ENCODE data around the gene RBPMS2. TPM values are rescaled to one million over a fixed set of nuclear protein-coding genes. Genes with fewer than 3 reads are reported as not detected.

Gene RBPMS2
- total and polyA plus RNA-seq, 2 donors (not counting 1 experiment from before 2014, with no cell fraction given): 0.18 TPM; not detected in 1

- TF ChIP-seq EZH2 (IDR thresholded peaks at IDR 0.05; ENCODE audit: low read length, missing control alignments) (no peak), CTCF (conservative IDR thresholded peaks at IDR 0.05 in 1 of 2, IDR thresholded peaks at IDR 0.05 in 1 of 2; ENCODE audit: low read depth in 1 of 2, low read length in 2 of 2) (no peak)
- Histone ChIP-seq H3K4me1 (ENCODE audit: control insufficient read depth, extremely low read depth, insufficient read depth, low read length) (no peaks in the 10 kb centered on the region), H3K4me2 (ENCODE audit: extremely low read depth, insufficient read depth, low read length) (no peak overlapping the region), H2AFZ (ENCODE audit: low read length) (no peak overlapping the region), H4K20me1 (ENCODE audit: control insufficient read depth, extremely low read depth, insufficient read depth, low read length) (no peaks in the 10 kb centered on the region), H3K27ac (ENCODE audit: insufficient read depth, low read length) (no peak overlapping the region), H3K9me3 (ENCODE audit: control insufficient read depth, insufficient read depth, low read depth, low read length) (no peaks in the 10 kb centered on the region), H3K79me2 (ENCODE audit: control insufficient read depth, insufficient read depth, low read length) (no peaks in the 10 kb centered on the region), H3K4me3 (replicated peaks in 1 of 4; ENCODE audit: control extremely low read depth in 1 of 4, insufficient read depth in 1 of 4, low read depth in 3 of 4, low read length in 4 of 4) (no peak overlapping the region), H3K36me3 (ENCODE audit: control insufficient read depth, insufficient read depth, low read length) (no peaks in the 10 kb centered on the region), H3K9ac (ENCODE audit: insufficient read depth, low read length) (no peak overlapping the region), H3K27me3 (ENCODE audit: control insufficient read depth, insufficient read depth, low read length) (no peaks in the 10 kb centered on the region)
- no peak for DNase-seq (ENCODE audit: low read depth in 2 of 2)
Measured at GRCh38 chr15:64767203-64767602, 8.2 kb downstream of the RBPMS2 start.

- TF ChIP-seq EZH2 (IDR thresholded peaks at IDR 0.05; ENCODE audit: low read length, missing control alignments) (no peak), CTCF (conservative IDR thresholded peaks at IDR 0.05 in 1 of 2, IDR thresholded peaks at IDR 0.05 in 1 of 2; ENCODE audit: low read depth in 1 of 2, low read length in 2 of 2) (no peak)
- Histone ChIP-seq H3K36me3 (ENCODE audit: control insufficient read depth, insufficient read depth, low read length) (no peaks in the 10 kb centered on the region), H3K4me3 (replicated peaks in 1 of 4; ENCODE audit: control extremely low read depth in 1 of 4, insufficient read depth in 1 of 4, low read depth in 3 of 4, low read length in 4 of 4) (no peak overlapping the region), H3K27me3 (ENCODE audit: control insufficient read depth, insufficient read depth, low read length) (no peaks in the 10 kb centered on the region), H3K4me1 (ENCODE audit: control insufficient read depth, extremely low read depth, insufficient read depth, low read length) (no peaks in the 10 kb centered on the region), H3K9ac (ENCODE audit: insufficient read depth, low read length) (no peak overlapping the region), H3K79me2 (ENCODE audit: control insufficient read depth, insufficient read depth, low read length) (no peaks in the 10 kb centered on the region), H2AFZ (ENCODE audit: low read length) (no peak overlapping the region), H3K4me2 (ENCODE audit: extremely low read depth, insufficient read depth, low read length) (no peak overlapping the region), H3K27ac (ENCODE audit: insufficient read depth, low read length) (no peak overlapping the region), H3K9me3 (ENCODE audit: control insufficient read depth, insufficient read depth, low read depth, low read length) (no peaks in the 10 kb centered on the region), H4K20me1 (ENCODE audit: control insufficient read depth, extremely low read depth, insufficient read depth, low read length) (no peaks in the 10 kb centered on the region)
- no peak for DNase-seq (ENCODE audit: low read depth in 2 of 2)
Measured at GRCh38 chr15:64766058-64766457, 9.3 kb downstream of the RBPMS2 start.

GRCh38 chr15:64763874-64764273, 11.5 kb downstream of the RBPMS2 start:
- H3K27ac ChIP-seq (ENCODE audit: insufficient read depth, low read length): no peak overlapping the region
- no peaks in the 10 kb centered on the region for H3K9me3 ChIP-seq (ENCODE audit: control insufficient read depth, insufficient read depth, low read depth, low read length)
- H3K79me2 ChIP-seq (ENCODE audit: control insufficient read depth, insufficient read depth, low read length): no peaks in the 10 kb centered on the region
- no peak overlapping the region for H2AFZ ChIP-seq (ENCODE audit: low read length)
- no peaks in the 10 kb centered on the region for H3K4me1 ChIP-seq (ENCODE audit: control insufficient read depth, extremely low read depth, insufficient read depth, low read length)
- no peak for DNase-seq (ENCODE audit: low read depth in 2 of 2)
- H3K4me2 ChIP-seq (ENCODE audit: extremely low read depth, insufficient read depth, low read length): no peak overlapping the region
- no peaks in the 10 kb centered on the region for H3K36me3 ChIP-seq (ENCODE audit: control insufficient read depth, insufficient read depth, low read length)
- no peaks in the 10 kb centered on the region for H3K27me3 ChIP-seq (ENCODE audit: control insufficient read depth, insufficient read depth, low read length)
- no peak overlapping the region for H3K4me3 ChIP-seq (replicated peaks in 1 of 4; ENCODE audit: control extremely low read depth in 1 of 4, insufficient read depth in 1 of 4, low read depth in 3 of 4, low read length in 4 of 4)
- no peak overlapping the region for H3K9ac ChIP-seq (ENCODE audit: insufficient read depth, low read length)
- no peak for TF ChIP-seq EZH2 (IDR thresholded peaks at IDR 0.05; ENCODE audit: low read length, missing control alignments)
- TF ChIP-seq CTCF (conservative IDR thresholded peaks at IDR 0.05 in 1 of 2, IDR thresholded peaks at IDR 0.05 in 1 of 2; ENCODE audit: low read depth in 1 of 2, low read length in 2 of 2): no peak
- H4K20me1 ChIP-seq (ENCODE audit: control insufficient read depth, extremely low read depth, insufficient read depth, low read length): no peaks in the 10 kb centered on the region
